Measurements from ENCODE around the gene OTUD5. TPM values are rescaled to one million over a fixed set of nuclear protein-coding genes. Genes with fewer than 3 reads are reported as not detected.

The OTUD5 gene
- polyA plus RNA-seq, 3 donors: 8.4 to 75.0 (median 12.4) TPM

GRCh38 chrX:48969471-48969870, 12.1 kb upstream of the OTUD5 start:
- Mint-ChIP-seq H3K4me3 (no peak overlapping the region), H3K9me3 (no peaks in the 10 kb centered on the region), H3K36me3 (peaks cover 6 to 10% of the 10 kb centered on the region in 2 donors), H3K4me1 (peaks cover 9% of the 10 kb centered on the region), H3K27me3 (ENCODE audit: low read depth in 3 of 3) (peaks cover 2 to 19% (median 11%) of the 10 kb centered on the region in 3 donors), H3K27ac (no peak overlapping the region)
- Histone ChIP-seq H3K4me2 (replicated peaks; ENCODE audit: extremely low read depth, low read length, poor library complexity, severe bottlenecking) (no peak overlapping the region), H2AFZ (ENCODE audit: insufficient read depth, low read depth, low read length, poor library complexity, severe bottlenecking) (no peak overlapping the region), H3K4me1 (ENCODE audit: control insufficient read depth in 1 of 2, insufficient read depth in 2 of 2, low read length in 2 of 2) (peaks cover 10 to 11% of the 10 kb centered on the region in 2 donors), H3K9ac (ENCODE audit: insufficient read depth, low read length, poor library complexity, severe bottlenecking) (no peak overlapping the region), H3K27ac (ENCODE audit: low read depth in 1 of 2, low read length in 2 of 2) (no peak overlapping the region), H3K36me3 (replicated peaks in 1 of 2; ENCODE audit: control insufficient read depth in 1 of 2, insufficient read depth in 2 of 2, low read length in 2 of 2) (peaks cover 6 to 9% of the 10 kb centered on the region in 2 donors), H3K4me3 (replicated peaks in 1 of 3; ENCODE audit: low read depth in 2 of 3, low read length in 3 of 3) (no peak overlapping the region), H3K79me2 (ENCODE audit: insufficient read depth, low read length) (no peaks in the 10 kb centered on the region), H3K9me3 (replicated peaks in 1 of 2; ENCODE audit: control insufficient read depth in 1 of 2, insufficient read depth in 1 of 2, low read length in 2 of 2) (no peaks in the 10 kb centered on the region), H3K27me3 (ENCODE audit: control insufficient read depth in 2 of 2, insufficient read depth in 2 of 2, low read length in 2 of 2) (peaks cover 0 to 8% of the 10 kb centered on the region in 2 donors), H4K20me1 (ENCODE audit: insufficient read depth, low read length) (peaks cover 5% of the 10 kb centered on the region)
- no peak for DNase-seq
- TF ChIP-seq CTCF (IDR thresholded peaks at IDR 0.05): no peak
- 94% methylated on average over 10 of the region's 28 CpGs for WGBS (ENCODE audit: insufficient coverage)
- intact Hi-C loops (cut with micrococcal nuclease): loop anchor here in 1 of 2 donors (10.0 kb wide), 1 partner anchor 65 kb away; no protein-coding TSS in a partner anchor

GRCh38 chrX:48968377-48968776, 11.0 kb upstream of the OTUD5 start:
- no peak for TF ChIP-seq CTCF (IDR thresholded peaks at IDR 0.05)
- Mint-ChIP-seq H3K4me1 (peaks cover 9% of the 10 kb centered on the region), H3K27ac (no peak overlapping the region), H3K27me3 (ENCODE audit: low read depth in 3 of 3) (peaks cover 2 to 19% (median 14%) of the 10 kb centered on the region in 3 donors), H3K9me3 (no peaks in the 10 kb centered on the region), H3K4me3 (no peak overlapping the region), H3K36me3 (peaks cover 2 to 5% of the 10 kb centered on the region in 2 donors)
- H3K9ac ChIP-seq (ENCODE audit: insufficient read depth, low read length, poor library complexity, severe bottlenecking): no peak overlapping the region
- no peak overlapping the region for H3K4me2 ChIP-seq (replicated peaks; ENCODE audit: extremely low read depth, low read length, poor library complexity, severe bottlenecking)
- H2AFZ ChIP-seq (ENCODE audit: insufficient read depth, low read depth, low read length, poor library complexity, severe bottlenecking): no peak overlapping the region
- intact Hi-C loops (cut with micrococcal nuclease): loop anchor here in 1 of 2 donors (10.0 kb wide), 1 partner anchor 66 kb away; no protein-coding TSS in a partner anchor
- H3K9me3 ChIP-seq (replicated peaks in 1 of 2; ENCODE audit: control insufficient read depth in 1 of 2, insufficient read depth in 1 of 2, low read length in 2 of 2): no peaks in the 10 kb centered on the region
- WGBS (ENCODE audit: insufficient coverage): no CpG with 5 or more reads among the region's 1 CpG
- H4K20me1 ChIP-seq (ENCODE audit: insufficient read depth, low read length): peaks cover 5% of the 10 kb centered on the region
- H3K36me3 ChIP-seq (replicated peaks in 1 of 2; ENCODE audit: control insufficient read depth in 1 of 2, insufficient read depth in 2 of 2, low read length in 2 of 2): peaks cover 0 to under 1% of the 10 kb centered on the region in 2 donors
- H3K27me3 ChIP-seq (ENCODE audit: control insufficient read depth in 2 of 2, insufficient read depth in 2 of 2, low read length in 2 of 2): peaks cover 0 to 8% of the 10 kb centered on the region in 2 donors
- no peaks in the 10 kb centered on the region for H3K79me2 ChIP-seq (ENCODE audit: insufficient read depth, low read length)
- H3K4me1 ChIP-seq (ENCODE audit: control insufficient read depth in 1 of 2, insufficient read depth in 2 of 2, low read length in 2 of 2): peaks cover 10 to 11% of the 10 kb centered on the region in 2 donors
- DNase-seq: no peak
- H3K4me3 ChIP-seq (replicated peaks in 1 of 3; ENCODE audit: low read depth in 2 of 3, low read length in 3 of 3): no peak overlapping the region
- no peak overlapping the region for H3K27ac ChIP-seq (ENCODE audit: low read depth in 1 of 2, low read length in 2 of 2)

All from CD14-positive monocyte (primary cell).